Measurements from ENCODE around the gene SLC25A25. TPM values are rescaled to one million over a fixed set of nuclear protein-coding genes. Genes with fewer than 3 reads are reported as not detected.

The SLC25A25 gene
- total and polyA plus RNA-seq, 9 of the 15 experiments (the other 6 are each of a cell fraction or from before 2014, with no cell fraction given), result 0.07 to 35.9 (median 23.2) TPM

- TF ChIP-seq SRSF1 (IDR thresholded peaks at IDR 0.05; ENCODE audit: low read depth, low read length) (peak; percentile 98), SMARCA5 (IDR thresholded peaks at IDR 0.05) (no peak), ZEB2 (IDR thresholded peaks at IDR 0.05) (no peak), RBM25 (IDR thresholded peaks at IDR 0.05; ENCODE audit: low read depth, low read length, severe bottlenecking) (peak; percentile 93), SP1 (CRISPR knock-in tag; IDR thresholded peaks at IDR 0.05) (peak; percentile 99), MBD1 (CRISPR knock-in tag; IDR thresholded peaks at IDR 0.05) (no peak), ZNF140 (CRISPR knock-in tag; IDR thresholded peaks at IDR 0.05) (no peak), HMG20B (CRISPR knock-in tag; IDR thresholded peaks at IDR 0.05) (no peak), ZNF668 (CRISPR knock-in tag; IDR thresholded peaks at IDR 0.05) (no peak), ZBTB11 (CRISPR knock-in tag; IDR thresholded peaks at IDR 0.05) (no peak), FOS (IDR thresholded peaks at IDR 0.05; ENCODE audit: extremely low read depth, insufficient read length) (peak; percentile 99), POLR2B (IDR thresholded peaks at IDR 0.05; ENCODE audit: low read depth, partially characterized antibody) (peak; percentile 11), NFIX (CRISPR knock-in tag; IDR thresholded peaks at IDR 0.05; ENCODE audit: low read depth) (no peak), CC2D1A (IDR thresholded peaks at IDR 0.05) (no peak), ZSCAN32 (CRISPR knock-in tag; IDR thresholded peaks at IDR 0.05) (no peak)
- TF ChIP-seq, protein P1, sequence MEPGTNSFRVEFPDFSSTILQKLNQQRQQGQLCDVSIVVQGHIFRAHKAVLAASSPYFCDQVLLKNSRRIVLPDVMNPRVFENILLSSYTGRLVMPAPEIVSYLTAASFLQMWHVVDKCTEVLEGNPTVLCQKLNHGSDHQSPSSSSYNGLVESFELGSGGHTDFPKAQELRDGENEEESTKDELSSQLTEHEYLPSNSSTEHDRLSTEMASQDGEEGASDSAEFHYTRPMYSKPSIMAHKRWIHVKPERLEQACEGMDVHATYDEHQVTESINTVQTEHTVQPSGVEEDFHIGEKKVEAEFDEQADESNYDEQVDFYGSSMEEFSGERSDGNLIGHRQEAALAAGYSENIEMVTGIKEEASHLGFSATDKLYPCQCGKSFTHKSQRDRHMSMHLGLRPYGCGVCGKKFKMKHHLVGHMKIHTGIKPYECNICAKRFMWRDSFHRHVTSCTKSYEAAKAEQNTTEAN (CRISPR knock-in tag; IDR thresholded peaks at IDR 0.05), result no peak
- TF ChIP-seq, protein P2, sequence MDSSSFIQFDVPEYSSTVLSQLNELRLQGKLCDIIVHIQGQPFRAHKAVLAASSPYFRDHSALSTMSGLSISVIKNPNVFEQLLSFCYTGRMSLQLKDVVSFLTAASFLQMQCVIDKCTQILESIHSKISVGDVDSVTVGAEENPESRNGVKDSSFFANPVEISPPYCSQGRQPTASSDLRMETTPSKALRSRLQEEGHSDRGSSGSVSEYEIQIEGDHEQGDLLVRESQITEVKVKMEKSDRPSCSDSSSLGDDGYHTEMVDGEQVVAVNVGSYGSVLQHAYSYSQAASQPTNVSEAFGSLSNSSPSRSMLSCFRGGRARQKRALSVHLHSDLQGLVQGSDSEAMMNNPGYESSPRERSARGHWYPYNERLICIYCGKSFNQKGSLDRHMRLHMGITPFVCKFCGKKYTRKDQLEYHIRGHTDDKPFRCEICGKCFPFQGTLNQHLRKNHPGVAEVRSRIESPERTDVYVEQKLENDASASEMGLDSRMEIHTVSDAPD (CRISPR knock-in tag; IDR thresholded peaks at IDR 0.05), result no peak; the same call in 1 of the 2 replicates
- TF ChIP-seq, protein P3, sequence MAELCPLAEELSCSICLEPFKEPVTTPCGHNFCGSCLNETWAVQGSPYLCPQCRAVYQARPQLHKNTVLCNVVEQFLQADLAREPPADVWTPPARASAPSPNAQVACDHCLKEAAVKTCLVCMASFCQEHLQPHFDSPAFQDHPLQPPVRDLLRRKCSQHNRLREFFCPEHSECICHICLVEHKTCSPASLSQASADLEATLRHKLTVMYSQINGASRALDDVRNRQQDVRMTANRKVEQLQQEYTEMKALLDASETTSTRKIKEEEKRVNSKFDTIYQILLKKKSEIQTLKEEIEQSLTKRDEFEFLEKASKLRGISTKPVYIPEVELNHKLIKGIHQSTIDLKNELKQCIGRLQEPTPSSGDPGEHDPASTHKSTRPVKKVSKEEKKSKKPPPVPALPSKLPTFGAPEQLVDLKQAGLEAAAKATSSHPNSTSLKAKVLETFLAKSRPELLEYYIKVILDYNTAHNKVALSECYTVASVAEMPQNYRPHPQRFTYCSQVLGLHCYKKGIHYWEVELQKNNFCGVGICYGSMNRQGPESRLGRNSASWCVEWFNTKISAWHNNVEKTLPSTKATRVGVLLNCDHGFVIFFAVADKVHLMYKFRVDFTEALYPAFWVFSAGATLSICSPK (IDR thresholded peaks at IDR 0.05; ENCODE audit: borderline replicate concordance), result no peak
Measured at GRCh38 chr9:128066713-128067644, 1.1 kb upstream of the SLC25A25 start, which contains the start of gene NAIF1 (continued).
